C1 segment of cervical spinal cord (tissue), 14 donors: ENCODE results near the gene CCDC6.
A peak's percentile ranks its signal among the peaks of the same experiment; 100 is the strongest.

Source experiments
- DNase-seq, 14 donors: peaks; one replicate each; lab custom pipeline; 2025; lab: John Stamatoyannopoulos, UW

The CCDC6 gene

GRCh38 chr10:59852670-59853069 is 53.7 kb downstream of the CCDC6 start:
- no peak for DNase-seq

GRCh38 chr10:59851864-59852263 is 54.5 kb downstream of the CCDC6 start:
- DNase-seq = no peak

GRCh38 chr10:59847888-59848287 is 58.5 kb downstream of the CCDC6 start:
- no peak for DNase-seq

- no peak for DNase-seq
These were observed 59.0 kb downstream of the CCDC6 start for GRCh38 chr10:59847326-59847725.

GRCh38 chr10:59844436-59844835 is 61.9 kb downstream of the CCDC6 start:
- no peak for DNase-seq

GRCh38 chr10:59843748-59844147 is 62.6 kb downstream of the CCDC6 start:
- DNase-seq = no peak

- DNase-seq = no peak
These were observed 66.8 kb downstream of the CCDC6 start for GRCh38 chr10:59839576-59839975.

- no peak for DNase-seq
These were observed 68.1 kb downstream of the CCDC6 start for GRCh38 chr10:59838085-59838789.

- no peak for DNase-seq
These were observed 72.5 kb downstream of the CCDC6 start for GRCh38 chr10:59833810-59834209.

- no peak for DNase-seq
These were observed 73.8 kb downstream of the CCDC6 start for GRCh38 chr10:59832506-59832905.

- no peak for DNase-seq
These were observed 74.5 kb downstream of the CCDC6 start for GRCh38 chr10:59831658-59832503.

GRCh38 chr10:59830601-59831259 is 75.6 kb downstream of the CCDC6 start:
- peak in 4 of 14 donors; percentile 4 to 43 (median 11) for DNase-seq

GRCh38 chr10:59829601-59830000 is 76.8 kb downstream of the CCDC6 start:
- no peak for DNase-seq

GRCh38 chr10:59829024-59829423 is 77.3 kb downstream of the CCDC6 start:
- no peak for DNase-seq

GRCh38 chr10:59825932-59826331 is 80.4 kb downstream of the CCDC6 start:
- DNase-seq = no peak

- DNase-seq = no peak
These were observed 82.6 kb downstream of the CCDC6 start for GRCh38 chr10:59823751-59824150.

GRCh38 chr10:59823111-59823510 is 83.2 kb downstream of the CCDC6 start:
- DNase-seq = peak in 1 of 14 donors; percentile 16

- DNase-seq = no peak
These were observed 85.9 kb downstream of the CCDC6 start for GRCh38 chr10:59820471-59820870.

GRCh38 chr10:59819683-59820082 is 86.7 kb downstream of the CCDC6 start:
- DNase-seq = no peak

GRCh38 chr10:59819265-59819664 is 87.1 kb downstream of the CCDC6 start:
- no peak for DNase-seq

- no peak for DNase-seq
These were observed 88.6 kb downstream of the CCDC6 start for GRCh38 chr10:59817773-59818172.

GRCh38 chr10:59814878-59815277 is 91.5 kb downstream of the CCDC6 start:
- DNase-seq = no peak
